B cell (primary cell): ENCODE data around the gene SELP. TPM values are rescaled to one million over a fixed set of nuclear protein-coding genes. Genes with fewer than 3 reads are reported as not detected.

ENCODE experiments used
- ATAC-seq: fragments of 200-7000 bp; cut with Tn5 transposase; one replicate; pipeline ENCODE4 v1.10.0; 2021; ENCODE audit warnings: low read depth, mild to moderate bottlenecking, moderate number of reproducible peaks, moderate library complexity
- CTCF ChIA-PET: fragments of 350-600 bp; sonication (Branson Sonifier 250); formaldehyde crosslinking; loops from one replicate; lab custom pipeline; 2021; ENCODE audit warnings: antibody characterized with exemption, inconsistent platforms; lab: Charles Lee
- POLR2A ChIA-PET: fragments of 350-600 bp; sonication (Branson Sonifier 250); formaldehyde crosslinking; loops from one replicate; lab custom pipeline; 2021; ENCODE audit warnings: antibody characterized with exemption; lab: Charles Lee
- DNase-seq: peaks from one replicate; pipeline ENCODE4 v3.0.0; 2013
- H2AFZ ChIP-seq: 2 replicates; pipeline ENCODE4 v1.6.1; 2012; ENCODE audit warnings: mild to moderate bottlenecking, low read depth, low read length; ENCODE audit not compliant: insufficient read depth, poor library complexity, severe bottlenecking
- H3K27ac ChIP-seq, 2 donors: 1 replicate in 1 of 2; 2 replicates in 1 of 2; pipeline ENCODE4 v1.5.1; 2012 to 2013; ENCODE audit warnings: low read length in 2 of 2, mild to moderate bottlenecking in 2 of 2, moderate library complexity in 1 of 2
- H3K27me3 ChIP-seq, 4 experiments: fragments of 200-600 bp in 1 of 4; sonication (generic) in 1 of 4; replicated peaks in 1 of 4; 1 replicate in 2 of 4; 2 replicates in 2 of 4; pipeline versions ENCODE4 v1.6.1 to v1.7.0; 2013 to 2016; ENCODE audit warnings: low read length in 3 of 4, mild to moderate bottlenecking in 2 of 4, mixed read lengths in 1 of 4, moderate library complexity in 1 of 4; ENCODE audit not compliant: insufficient read depth in 4 of 4, control insufficient read depth in 3 of 4; ENCODE audit errors: control extremely low read depth in 1 of 4
- H3K36me3 ChIP-seq, 2 experiments: replicated peaks in 1 of 2; 1 replicate in 1 of 2; 2 replicates in 1 of 2; pipeline versions ENCODE4 v1.6.1 to v1.7.1; 2013; ENCODE audit warnings: low read length in 1 of 2; ENCODE audit not compliant: insufficient read depth in 2 of 2, control insufficient read depth in 1 of 2; ENCODE audit errors: control extremely low read depth in 1 of 2, extremely low read depth in 1 of 2
- H3K4me1 ChIP-seq, 2 donors: fragments of 200-600 bp in 1 of 2; sonication (generic) in 1 of 2; 1 replicate in 1 of 2; 2 replicates in 1 of 2; pipeline versions ENCODE4 v1.5.1 to v1.6.1; 2013 to 2017; ENCODE audit warnings: low read length in 2 of 2; ENCODE audit not compliant: control insufficient read depth in 2 of 2, insufficient read depth in 2 of 2
- H3K4me2 ChIP-seq: replicated peaks from 2 replicates; pipeline ENCODE3; 2012; ENCODE audit warnings: mild to moderate bottlenecking, low read depth, low read length; ENCODE audit not compliant: poor library complexity, severe bottlenecking
- H3K4me3 ChIP-seq, 5 experiments: fragments of 200-600 bp in 1 of 5; sonication (generic) in 1 of 5; 1 replicate in 3 of 5; 2 replicates in 2 of 5; pipeline versions ENCODE4 v1.5.1 to v1.7.0; 2011 to 2016; ENCODE audit warnings: low read length in 4 of 5, mild to moderate bottlenecking in 4 of 5, low read depth in 2 of 5, control low read depth in 1 of 5, moderate library complexity in 1 of 5; ENCODE audit not compliant: insufficient read depth in 1 of 5; ENCODE audit errors: control extremely low read depth in 1 of 5, extremely low read depth in 1 of 5
- H3K79me2 ChIP-seq: fragments of 200-600 bp; sonication (generic); one replicate; pipeline ENCODE4 v1.6.0; 2016; ENCODE audit warnings: low read length; ENCODE audit not compliant: control insufficient read depth, insufficient read depth
- H3K9ac ChIP-seq: fragments of 200-600 bp; sonication (generic); 2 replicates; pipeline ENCODE4 v1.6.1; 2017; ENCODE audit warnings: mild to moderate bottlenecking, low read length, moderate library complexity
- H3K9me3 ChIP-seq, 3 donors: one replicate each; pipeline versions ENCODE4 v1.6.1 to v1.7.1; 2013; ENCODE audit warnings: low read length in 2 of 3; ENCODE audit not compliant: control insufficient read depth in 2 of 3, insufficient read depth in 1 of 3; ENCODE audit errors: control extremely low read depth in 1 of 3
- H4K20me1 ChIP-seq: 2 replicates; pipeline ENCODE4 v1.6.0; 2012; ENCODE audit warnings: mild to moderate bottlenecking, low read length; ENCODE audit not compliant: insufficient read depth, control insufficient read depth, poor library complexity, severe bottlenecking
- H3K27ac Mint-ChIP-seq: one replicate; pipeline ENCODE4 v1.8.0; 2021; ENCODE audit warnings: mixed read lengths
- H3K27me3 Mint-ChIP-seq: one replicate; pipeline ENCODE4 v1.8.0; 2021; ENCODE audit warnings: mixed read lengths
- H3K4me1 Mint-ChIP-seq: one replicate; pipeline ENCODE4 v1.8.0; 2021; ENCODE audit warnings: mixed read lengths
- H3K4me3 Mint-ChIP-seq: one replicate; pipeline ENCODE4 v1.8.0; 2021; ENCODE audit warnings: mixed read lengths
- H3K9me3 Mint-ChIP-seq: one replicate; pipeline ENCODE4 v1.8.0; 2022; ENCODE audit warnings: mixed read lengths; ENCODE audit not compliant: insufficient read depth
- EZH2 ChIP-seq: IDR thresholded peaks from 2 replicates; pipeline ENCODE4 v1.6.1; 2012; ENCODE audit warnings: borderline replicate concordance, low read depth, mild to moderate bottlenecking, moderate library complexity, low read length; ENCODE audit not compliant: insufficient read depth, poor library complexity, severe bottlenecking
- WGBS: methylation state at CpG from one replicate; pipeline ENCODE4 v1.1.5; 2013; ENCODE audit warnings: missing lambda C conversion rate; ENCODE audit not compliant: insufficient coverage; 5-methylcytosine and 5-hydroxymethylcytosine counted together
- intact Hi-C: fragments of 100-400 bp; cut with micrococcal nuclease; formaldehyde crosslinking; loops from one replicate; pipeline ENCODE4 v1.10.0; 2022
- polyA plus RNA-seq: library from polyadenylated mRNA; depleted of rRNA; stranded (reverse); fragments of >200 nt; gene quantifications from 2 replicates; pipeline ENCODE4 v1.2.3, GENCODE V29; 2012
- total RNA-seq, 2 donors: library from RNA; stranded (reverse); fragments of 120-200 nt in 1 of 2; gene quantifications; 1 replicate in 1 of 2; 2 replicates in 1 of 2; pipeline versions ENCODE4 v1.2.3 to v1.2.4, GENCODE V29; 2013 to 2022
- TF ChIP-seq, protein P1 (sequence below): fragments of 200-600 bp; IDR thresholded peaks from one replicate; pipeline ENCODE4 v1.8.0; 2022; ENCODE audit warnings: antibody characterized with exemption, mild to moderate bottlenecking

The SELP gene
- total and polyA plus RNA-seq, 2 donors (not counting 1 experiment from before 2014, with no cell fraction given): 0.99 to 1.9 TPM

DNA sequence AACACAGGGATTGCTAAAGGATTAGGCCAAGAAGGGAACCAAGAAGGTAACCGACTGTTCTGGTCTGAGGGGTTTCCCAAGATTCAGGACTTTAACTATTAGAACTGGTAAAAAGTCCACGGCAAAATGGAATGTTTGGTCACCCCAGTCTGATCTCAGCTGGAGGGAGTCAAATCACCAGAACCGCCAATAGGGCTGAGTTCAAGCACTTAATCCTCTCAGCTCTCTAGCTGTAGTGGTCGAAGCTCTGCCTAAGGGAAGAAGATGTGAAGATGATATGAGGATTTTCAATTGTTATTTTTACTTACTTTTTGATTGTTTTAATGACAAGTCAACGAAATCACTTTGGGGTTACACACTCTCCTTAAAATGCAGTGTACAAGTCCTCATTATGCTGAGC is 72.8 kb downstream of the SELP start:
- Histone ChIP-seq H3K9me3 (no peaks in the 10 kb centered on the region), H2AFZ (no peak overlapping the region), H3K4me1 (no peaks in the 10 kb centered on the region), H3K4me2 (no peak overlapping the region), H3K27ac (no peak overlapping the region), H3K4me3 (no peak overlapping the region), H3K27me3 (no peaks in the 10 kb centered on the region), H3K79me2 (no peaks in the 10 kb centered on the region), H3K9ac (no peak overlapping the region), H4K20me1 (no peaks in the 10 kb centered on the region), H3K36me3 (no peaks in the 10 kb centered on the region)
- 96% methylated on average over 3 of the region's 5 CpGs for WGBS
- no peaks in the 10 kb centered on the region for H3K9me3 Mint-ChIP-seq
- no peak for DNase-seq
- no peak for ATAC-seq
- TF ChIP-seq, protein P1, sequence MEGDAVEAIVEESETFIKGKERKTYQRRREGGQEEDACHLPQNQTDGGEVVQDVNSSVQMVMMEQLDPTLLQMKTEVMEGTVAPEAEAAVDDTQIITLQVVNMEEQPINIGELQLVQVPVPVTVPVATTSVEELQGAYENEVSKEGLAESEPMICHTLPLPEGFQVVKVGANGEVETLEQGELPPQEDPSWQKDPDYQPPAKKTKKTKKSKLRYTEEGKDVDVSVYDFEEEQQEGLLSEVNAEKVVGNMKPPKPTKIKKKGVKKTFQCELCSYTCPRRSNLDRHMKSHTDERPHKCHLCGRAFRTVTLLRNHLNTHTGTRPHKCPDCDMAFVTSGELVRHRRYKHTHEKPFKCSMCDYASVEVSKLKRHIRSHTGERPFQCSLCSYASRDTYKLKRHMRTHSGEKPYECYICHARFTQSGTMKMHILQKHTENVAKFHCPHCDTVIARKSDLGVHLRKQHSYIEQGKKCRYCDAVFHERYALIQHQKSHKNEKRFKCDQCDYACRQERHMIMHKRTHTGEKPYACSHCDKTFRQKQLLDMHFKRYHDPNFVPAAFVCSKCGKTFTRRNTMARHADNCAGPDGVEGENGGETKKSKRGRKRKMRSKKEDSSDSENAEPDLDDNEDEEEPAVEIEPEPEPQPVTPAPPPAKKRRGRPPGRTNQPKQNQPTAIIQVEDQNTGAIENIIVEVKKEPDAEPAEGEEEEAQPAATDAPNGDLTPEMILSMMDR: no peak
- TF ChIP-seq EZH2: no peak
- ChIA-PET CTCF (interaction anchor here (0.9 to 3.1 kb wide), 3 partner anchors 11 to 155 kb away, joined by 4 to 8 read pairs (median 7); partner anchors contain the start of gene F5), POLR2A (no interaction called here)
- intact Hi-C loops: no loop called here
- H3K27me3 Mint-ChIP-seq: peaks cover 15% of the 10 kb centered on the region
- peaks cover 2% of the 10 kb centered on the region for H3K4me1 Mint-ChIP-seq
- no peak overlapping the region for H3K4me3 Mint-ChIP-seq
- H3K27ac Mint-ChIP-seq: no peak overlapping the region

- TF ChIP-seq, protein P1: peak; percentile 59
- TF ChIP-seq EZH2: no peak
- peaks cover 13% of the 10 kb centered on the region for H3K27me3 Mint-ChIP-seq
- Histone ChIP-seq H4K20me1 (no peaks in the 10 kb centered on the region), H3K4me1 (no peaks in the 10 kb centered on the region), H3K27ac (no peak overlapping the region), H3K4me3 (no peak overlapping the region), H3K79me2 (no peaks in the 10 kb centered on the region), H3K27me3 (no peaks in the 10 kb centered on the region), H3K36me3 (no peaks in the 10 kb centered on the region), H3K9ac (no peak overlapping the region), H3K4me2 (no peak overlapping the region), H2AFZ (no peak overlapping the region), H3K9me3 (no peaks in the 10 kb centered on the region)
- H3K27ac Mint-ChIP-seq: no peak overlapping the region
- peak; percentile 62 for DNase-seq
- ChIA-PET CTCF (interaction anchor here (0.6 to 10.7 kb wide), 21 partner anchors 8 to 946 kb away, joined by 3 to 151 read pairs (median 3); partner anchors contain the start of gene F5), POLR2A (no interaction called here)
- H3K4me3 Mint-ChIP-seq: no peak overlapping the region
- H3K9me3 Mint-ChIP-seq: no peaks in the 10 kb centered on the region
- intact Hi-C loops: loop anchor here (1.0 kb wide), 3 partner anchors 51 to 259 kb away; partner anchors contain the start of gene SELL
- H3K4me1 Mint-ChIP-seq: no peaks in the 10 kb centered on the region
- peak; percentile 54 for ATAC-seq
- WGBS: no CpG with 5 or more reads among the region's 4 CpGs
Observed at GRCh38 chr1:169550294-169550693, 79.6 kb downstream of the SELP start.
